ENCODE measurements around the gene SULT1B1.

Gene SULT1B1

DNA sequence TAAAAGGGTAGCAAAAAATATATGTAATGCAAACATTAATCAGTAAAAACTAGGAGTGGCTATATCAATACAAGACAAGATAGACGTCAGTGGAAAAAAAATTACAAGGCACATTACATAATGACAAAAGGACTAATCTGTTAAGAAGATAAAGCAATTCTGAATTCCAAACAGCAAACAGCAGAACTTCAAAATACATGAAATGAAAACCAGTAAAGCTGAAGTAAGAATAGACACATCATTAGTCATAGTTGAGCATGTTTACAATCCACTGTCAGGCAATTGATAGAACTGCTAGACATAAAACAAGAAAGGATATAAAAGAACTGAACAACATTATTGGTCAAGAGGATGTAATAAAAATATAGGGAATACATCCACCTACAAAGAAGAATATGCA, 12.2 kb downstream of the SULT1B1 start:
- no peak for DNase-seq

GRCh38 chr4:69744157-69744478, 16.3 kb downstream of the SULT1B1 start:
- DNase-seq: no peak

- DNase-seq: no peak
Observed at GRCh38 chr4:69743476-69744156, 16.8 kb downstream of the SULT1B1 start.

GRCh38 chr4:69742596-69742995, 17.8 kb downstream of the SULT1B1 start:
- no peak for DNase-seq

DNA sequence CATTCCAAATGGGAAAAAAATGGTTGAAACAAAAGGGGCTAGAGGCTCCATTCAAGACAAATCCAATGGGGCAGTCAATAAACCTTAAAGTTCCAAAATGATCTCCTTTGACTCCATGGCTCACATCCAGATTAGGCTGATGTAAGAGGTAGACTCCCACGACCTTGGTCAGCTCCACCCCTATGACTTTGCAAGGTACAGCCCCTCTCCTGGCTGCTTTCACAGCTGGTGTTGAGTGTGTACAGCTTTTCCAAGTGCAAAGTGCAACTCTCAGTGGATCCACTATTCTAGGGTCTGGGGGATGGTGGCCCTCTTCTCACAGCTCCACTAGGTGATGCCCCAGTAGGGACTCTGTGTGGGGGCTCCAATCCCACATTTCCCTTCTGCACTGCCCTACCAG, 21.5 kb downstream of the SULT1B1 start:
- no peak for DNase-seq

- DNase-seq: no peak
Observed at GRCh38 chr4:69735119-69735518, 25.3 kb downstream of the SULT1B1 start.

DNA sequence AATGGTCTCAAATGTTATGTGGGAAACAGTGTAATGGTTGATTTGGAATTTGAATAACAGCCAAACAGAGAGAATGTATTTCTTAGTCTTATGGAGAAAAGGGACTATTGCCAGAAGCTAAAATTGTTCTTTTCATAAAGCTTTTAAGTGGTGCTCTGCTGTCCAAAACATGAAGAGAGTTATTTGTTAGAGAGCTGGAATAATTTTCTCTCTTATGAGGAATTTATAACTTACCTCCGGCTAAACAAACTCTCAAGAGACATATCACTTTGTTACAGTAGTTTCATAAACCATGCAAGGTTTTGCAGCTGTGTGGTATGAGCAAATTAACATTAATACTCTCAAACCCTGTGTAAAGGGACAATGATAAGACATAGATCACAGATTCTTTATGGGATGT, 28.6 kb downstream of the SULT1B1 start:
- DNase-seq: no peak

- no peak for DNase-seq
Observed at GRCh38 chr4:69731241-69731640, 29.2 kb downstream of the SULT1B1 start.

- no peak for DNase-seq
Observed at GRCh38 chr4:69730002-69730401, 30.4 kb downstream of the SULT1B1 start.

- DNase-seq: no peak
Observed at GRCh38 chr4:69727926-69728325, 32.5 kb downstream of the SULT1B1 start.

- no peak for DNase-seq
Observed at GRCh38 chr4:69727426-69727825, 33.0 kb downstream of the SULT1B1 start.

DNA sequence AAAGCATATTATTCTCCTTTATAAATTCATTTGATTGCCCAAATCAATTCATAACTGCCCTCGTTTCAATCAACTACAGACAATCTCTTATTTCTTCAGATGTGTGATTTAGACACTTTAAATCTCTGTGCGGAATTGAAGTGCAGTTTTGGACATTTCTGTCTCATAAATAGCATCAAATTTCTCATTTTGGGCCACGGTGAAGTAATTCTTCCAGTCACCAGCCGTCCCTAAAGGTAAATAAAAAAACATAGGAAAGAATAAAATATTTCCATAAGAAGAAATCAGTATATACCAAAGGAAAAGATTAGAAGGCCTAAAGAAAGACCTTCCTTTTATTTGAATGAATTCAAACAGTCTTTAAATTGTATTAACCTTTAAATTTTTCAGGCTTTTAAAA, 33.4 kb downstream of the SULT1B1 start:
- no peak for DNase-seq

- no peak for DNase-seq
Observed at GRCh38 chr4:69718396-69719271, 41.8 kb downstream of the SULT1B1 start.

- no peak for DNase-seq
Observed at GRCh38 chr4:69717778-69718177, 42.6 kb downstream of the SULT1B1 start.

DNA sequence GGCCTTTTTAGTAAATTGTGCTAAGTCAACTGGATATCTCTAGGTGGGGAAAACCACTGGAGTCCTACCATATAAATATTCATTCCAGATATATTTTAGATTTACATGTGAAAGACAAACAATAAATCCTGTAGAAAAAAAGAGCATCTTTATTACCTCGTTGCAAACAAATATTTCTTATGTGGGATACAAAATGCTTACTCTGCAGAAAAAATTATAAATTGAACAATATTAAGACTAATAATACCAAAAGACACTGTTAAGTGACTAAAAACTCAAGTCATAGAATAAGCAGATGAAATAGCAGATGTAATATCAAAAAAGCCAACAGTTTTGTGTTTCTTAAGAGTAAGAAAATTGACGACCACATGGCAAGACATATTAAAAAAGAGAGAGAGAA, 43.8 kb downstream of the SULT1B1 start:
- no peak for DNase-seq

- no peak for DNase-seq
Observed at GRCh38 chr4:69714086-69714485, 46.3 kb downstream of the SULT1B1 start.

DNA sequence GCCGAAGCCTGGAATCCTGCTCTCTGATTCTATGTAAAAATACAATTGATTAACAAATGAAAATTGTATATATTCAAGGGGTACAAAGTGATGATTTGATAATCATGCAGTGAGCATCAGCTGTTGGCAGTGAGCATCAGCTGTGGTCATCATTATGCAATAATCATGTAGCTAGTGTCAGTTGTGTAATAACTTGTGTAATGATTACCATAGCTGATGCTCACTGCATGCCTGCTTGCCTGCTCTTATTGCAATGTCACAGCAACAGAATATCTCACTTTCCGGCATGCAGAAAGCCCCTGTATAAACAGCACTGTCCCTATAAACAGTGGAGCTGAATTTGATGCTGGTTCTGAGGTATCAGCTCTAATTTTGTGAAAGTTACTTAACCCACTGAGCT, 46.8 kb downstream of the SULT1B1 start:
- peak in 1 of 2 donors; percentile 27 for DNase-seq

- DNase-seq: no peak
Observed at GRCh38 chr4:69710580-69710979, 49.8 kb downstream of the SULT1B1 start.

- no peak for DNase-seq
Observed at GRCh38 chr4:69708211-69708610, 52.2 kb downstream of the SULT1B1 start.

DNA sequence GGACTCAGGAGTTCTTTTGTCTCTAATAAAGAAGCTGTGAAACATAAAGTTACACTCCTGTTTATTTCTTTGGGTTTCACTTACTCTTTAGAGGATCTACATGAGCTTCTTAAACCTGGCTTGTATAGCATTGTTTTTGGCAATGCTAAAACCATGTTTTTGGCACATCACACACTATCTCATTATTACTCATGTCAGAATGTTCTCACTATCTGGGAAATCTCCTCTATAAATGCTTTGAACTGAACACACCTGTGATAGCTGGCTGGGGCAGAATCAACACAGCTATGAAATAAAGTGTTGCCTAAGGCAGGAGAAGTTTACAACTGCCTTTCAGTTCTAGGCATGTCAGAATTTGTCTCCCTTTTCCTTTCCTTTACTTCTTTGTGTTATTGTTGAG, 52.6 kb downstream of the SULT1B1 start:
- DNase-seq: no peak

DNA sequence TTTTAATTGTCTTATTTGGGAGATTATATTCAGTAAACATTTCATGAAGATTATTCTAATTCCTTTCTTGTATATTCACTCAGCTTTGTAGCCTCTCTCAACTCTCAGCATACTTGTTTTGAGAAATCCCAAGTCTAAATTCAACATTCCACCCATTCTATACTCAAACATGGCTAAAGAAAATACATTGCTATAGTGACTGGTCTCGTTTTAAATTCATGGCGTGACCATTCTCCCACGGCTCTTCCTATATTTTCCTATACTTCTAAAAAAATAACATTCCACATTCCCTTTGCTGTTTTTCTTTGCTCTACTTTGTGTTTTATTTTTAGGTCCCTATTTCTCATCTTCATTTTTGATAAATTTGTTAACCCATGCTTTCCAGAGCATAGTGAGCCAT, 58.2 kb downstream of the SULT1B1 start:
- DNase-seq: no peak

DNA sequence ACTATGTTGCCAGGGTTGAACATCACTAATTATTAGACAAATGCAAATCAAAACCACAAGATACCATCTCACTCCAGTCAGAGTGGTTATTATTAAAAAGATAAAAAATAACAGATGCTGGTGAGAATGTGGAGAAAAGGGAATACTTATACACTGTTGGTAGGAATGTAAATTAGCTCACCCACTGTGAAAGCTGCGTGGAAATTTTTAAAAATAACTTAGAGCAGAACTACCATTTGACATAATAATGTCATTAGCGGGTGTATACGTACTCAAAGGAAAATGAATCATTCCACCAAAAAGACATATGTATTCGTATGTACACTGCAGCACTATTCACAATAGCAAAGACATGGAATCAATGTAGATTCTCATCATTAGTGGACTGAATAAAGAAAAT, 58.7 kb downstream of the SULT1B1 start:
- no peak for DNase-seq

GRCh38 chr4:69697536-69698242, 62.7 kb downstream of the SULT1B1 start:
- DNase-seq: no peak

- DNase-seq: peak in 1 of 2 donors; percentile 54
Observed at GRCh38 chr4:69689599-69689998, 70.8 kb downstream of the SULT1B1 start.
